ENCODE data around the gene UBALD2. TPM values are rescaled to one million over a fixed set of nuclear protein-coding genes. Genes with fewer than 3 reads are reported as not detected.

UBALD2 gene
- total and polyA plus RNA-seq, 2 of the 13 experiments (the other 11 are each of a cell fraction or from before 2014, with no cell fraction given), result 3.3 to 89.7 TPM

GRCh38 chr17:76278952-76279741, 14.0 kb downstream of the UBALD2 start (continued):
- 0 out of 2 replicates have a peak, but pooled peaks have one; percentile 16 for TF ChIP-seq HMGXB3 (CRISPR knock-in tag; IDR thresholded peaks at IDR 0.05; ENCODE audit: borderline replicate concordance)
- TF ChIP-seq ELK4 (CRISPR knock-in tag; IDR thresholded peaks at IDR 0.05; ENCODE audit: borderline replicate concordance), result no peak
- peak; percentile 44 for TF ChIP-seq TBX2 (CRISPR knock-in tag; IDR thresholded peaks at IDR 0.05; ENCODE audit: borderline replicate concordance)
- no peak for TF ChIP-seq REXO4 (CRISPR knock-in tag; IDR thresholded peaks at IDR 0.05; ENCODE audit: borderline replicate concordance)
- no peak for TF ChIP-seq LCORL (IDR thresholded peaks at IDR 0.05)
- peak; percentile 59; the same call in 1 of the 2 replicates for TF ChIP-seq LCORL (CRISPR knock-in tag; IDR thresholded peaks at IDR 0.05)
- TF ChIP-seq ZNF350 (CRISPR knock-in tag; IDR thresholded peaks at IDR 0.05; ENCODE audit: borderline replicate concordance, low read depth), result peak; percentile 62
- no peak for TF ChIP-seq HOXD1 (CRISPR knock-in tag; IDR thresholded peaks at IDR 0.05)
- no peak for TF ChIP-seq ZBTB46 (CRISPR knock-in tag; IDR thresholded peaks at IDR 0.05; ENCODE audit: borderline replicate concordance)
- TF ChIP-seq HOXA5 (CRISPR knock-in tag; IDR thresholded peaks at IDR 0.05), result peak; percentile 61; the same call in 1 of the 2 replicates
- TF ChIP-seq TFE3 (CRISPR knock-in tag; IDR thresholded peaks at IDR 0.05), result peak; percentile 23; the same call in 1 of the 2 replicates
- TF ChIP-seq SMYD3 (CRISPR knock-in tag; IDR thresholded peaks at IDR 0.05), result no peak
- TF ChIP-seq ZNF775 (CRISPR knock-in tag; IDR thresholded peaks at IDR 0.05; ENCODE audit: borderline replicate concordance), result no peak
- TF ChIP-seq MIER3 (CRISPR knock-in tag; IDR thresholded peaks at IDR 0.05; ENCODE audit: borderline replicate concordance), result no peak
- TF ChIP-seq ZNF430 (CRISPR knock-in tag; IDR thresholded peaks at IDR 0.05), result peak; percentile 32; the same call in 1 of the 2 replicates
- TF ChIP-seq ZNF589 (CRISPR knock-in tag; conservative IDR thresholded peaks at IDR 0.05), result no peak
- TF ChIP-seq ZFP36L1 (CRISPR knock-in tag; IDR thresholded peaks at IDR 0.05), result no peak
- no peak for TF ChIP-seq PCBP2 (optimal IDR thresholded peaks at IDR 0.05; ENCODE audit: low read depth, low read length, poor library complexity, severe bottlenecking)
- TF ChIP-seq ZSCAN21 (CRISPR knock-in tag; IDR thresholded peaks at IDR 0.05; ENCODE audit: borderline replicate concordance), result no peak
- TF ChIP-seq ZNF720 (CRISPR knock-in tag; IDR thresholded peaks at IDR 0.05), result no peak

Data from HepG2 (cell line).